ENCODE measurements around the gene DMBX1. TPM values are rescaled to one million over a fixed set of nuclear protein-coding genes. Genes with fewer than 3 reads are reported as not detected.

DMBX1 gene
- polyA plus RNA-seq, 1 donor from 2014 or later, result 0.28 TPM

GRCh38 chr1:46458846-46459245 lies 30.8 kb upstream of the DMBX1 start:
- Histone ChIP-seq H3K9ac (ENCODE audit: low read length) (no peak overlapping the region), H3K4me2 (ENCODE audit: low read length) (no peak overlapping the region), H4K20me1 (ENCODE audit: insufficient read depth) (no peaks in the 10 kb centered on the region), H3K27me3 (ENCODE audit: insufficient read depth, low read depth, low read length) (peaks cover 34% of the 10 kb centered on the region), H3K9me2 (ENCODE audit: insufficient read depth, low read length) (no peaks in the 10 kb centered on the region), H3K36me3 (ENCODE audit: insufficient read depth, low read length) (no peaks in the 10 kb centered on the region), H3K27ac (ENCODE audit: low read length) (no peak overlapping the region), H3F3A (ENCODE audit: insufficient read depth, low read length, poor library complexity, severe bottlenecking) (no peaks in the 10 kb centered on the region), H3K79me2 (replicated peaks; ENCODE audit: insufficient read depth, low read length) (no peaks in the 10 kb centered on the region), H2AFZ (ENCODE audit: low read depth, low read length) (no peak overlapping the region), H3K4me3 (ENCODE audit: low read length) (no peak overlapping the region), H3K9me3 (ENCODE audit: low read length) (no peaks in the 10 kb centered on the region)
- TF ChIP-seq RAD21 (conservative IDR thresholded peaks at IDR 0.05) (no peak), SMC3 (conservative IDR thresholded peaks at IDR 0.05; ENCODE audit: poor library complexity) (no peak), EZH2 (IDR thresholded peaks at IDR 0.05; ENCODE audit: borderline replicate concordance, insufficient read depth, low read length, poor library complexity, severe bottlenecking) (no peak), TAF1 (IDR thresholded peaks at IDR 0.05; ENCODE audit: low read depth) (no peak), REST (IDR thresholded peaks at IDR 0.05; ENCODE audit: borderline replicate concordance) (no peak), MXI1 (conservative IDR thresholded peaks at IDR 0.05; ENCODE audit: poor library complexity, severe bottlenecking) (no peak), EP300 (conservative IDR thresholded peaks at IDR 0.05; ENCODE audit: poor library complexity, severe bottlenecking) (no peak)

- Histone ChIP-seq H3F3A (ENCODE audit: insufficient read depth, low read length, poor library complexity, severe bottlenecking) (no peaks in the 10 kb centered on the region), H3K4me3 (ENCODE audit: low read length) (no peak overlapping the region), H3K79me2 (replicated peaks; ENCODE audit: insufficient read depth, low read length) (no peaks in the 10 kb centered on the region), H3K4me2 (ENCODE audit: low read length) (no peak overlapping the region), H3K9me3 (ENCODE audit: low read length) (no peaks in the 10 kb centered on the region), H2AFZ (ENCODE audit: low read depth, low read length) (no peak overlapping the region), H3K9ac (ENCODE audit: low read length) (no peak overlapping the region), H3K27me3 (ENCODE audit: insufficient read depth, low read depth, low read length) (peaks cover 31% of the 10 kb centered on the region), H3K9me2 (ENCODE audit: insufficient read depth, low read length) (no peaks in the 10 kb centered on the region), H3K36me3 (ENCODE audit: insufficient read depth, low read length) (no peaks in the 10 kb centered on the region), H3K27ac (ENCODE audit: low read length) (no peak overlapping the region), H4K20me1 (ENCODE audit: insufficient read depth) (no peaks in the 10 kb centered on the region)
- TF ChIP-seq RAD21 (conservative IDR thresholded peaks at IDR 0.05), result no peak
- TF ChIP-seq POLR2AphosphoS5 (IDR thresholded peaks at IDR 0.05), result no peak
- no peak for TF ChIP-seq REST (IDR thresholded peaks at IDR 0.05; ENCODE audit: borderline replicate concordance)
- TF ChIP-seq SMC3 (conservative IDR thresholded peaks at IDR 0.05; ENCODE audit: poor library complexity), result no peak
- TF ChIP-seq MXI1 (conservative IDR thresholded peaks at IDR 0.05; ENCODE audit: poor library complexity, severe bottlenecking), result no peak
- no peak for TF ChIP-seq CTCF (IDR thresholded peaks at IDR 0.05; ENCODE audit: poor library complexity, severe bottlenecking)
- TF ChIP-seq EP300 (conservative IDR thresholded peaks at IDR 0.05; ENCODE audit: poor library complexity, severe bottlenecking), result no peak
- no peak for TF ChIP-seq EZH2 (IDR thresholded peaks at IDR 0.05; ENCODE audit: borderline replicate concordance, insufficient read depth, low read length, poor library complexity, severe bottlenecking)
- TF ChIP-seq TAF1 (IDR thresholded peaks at IDR 0.05; ENCODE audit: low read depth), result no peak
Measured at GRCh38 chr1:46459315-46459714, 30.3 kb upstream of the DMBX1 start.

All from neural cell (in vitro differentiated cells).